Renal cortex interstitium (tissue), 11 donors: Measurements from ENCODE around the gene PINK1. TPM values are rescaled to one million over a fixed set of nuclear protein-coding genes. Genes with fewer than 3 reads are reported as not detected.

Experiments
- DNase-seq, 11 donors: peaks; one replicate each; pipeline ENCODE4 v3.0.0-alpha.2; 2013; ENCODE audit warnings: low read depth in 9 of 11, low spot score in 4 of 11; ENCODE audit errors: extremely low read depth in 1 of 11
- polyA plus RNA-seq, 3 donors: library from polyadenylated mRNA; unstranded; fragments of 120-200 nt; gene quantifications; one replicate each; pipeline ENCODE4 v1.2.1, GENCODE V29; 2013; ENCODE audit not compliant: insufficient read length in 3 of 3

Gene PINK1
- polyA plus RNA-seq, 3 donors: 63.7 to 79.6 (median 69.3) TPM

DNA sequence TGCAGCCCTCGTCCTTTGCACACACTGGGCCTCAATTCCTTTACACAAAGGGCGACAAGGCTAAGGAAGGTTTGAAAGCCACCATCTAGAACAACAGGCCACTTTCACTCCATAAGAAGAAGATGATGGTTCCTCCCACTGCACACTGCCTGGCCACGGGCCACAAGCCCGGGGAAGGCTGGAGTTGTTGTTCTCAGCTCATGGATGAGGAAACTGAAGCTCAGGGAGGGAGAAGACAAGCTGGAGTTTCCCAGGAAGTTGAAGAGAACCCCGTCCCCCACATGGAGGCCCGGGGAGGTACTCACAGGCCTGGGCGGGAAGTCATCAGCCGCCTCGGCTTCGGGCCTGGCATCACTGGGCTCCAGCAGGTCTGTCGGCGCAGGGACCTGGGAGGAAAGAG lies 52.5 kb downstream of the PINK1 start:
- DNase-seq: no peak

DNA sequence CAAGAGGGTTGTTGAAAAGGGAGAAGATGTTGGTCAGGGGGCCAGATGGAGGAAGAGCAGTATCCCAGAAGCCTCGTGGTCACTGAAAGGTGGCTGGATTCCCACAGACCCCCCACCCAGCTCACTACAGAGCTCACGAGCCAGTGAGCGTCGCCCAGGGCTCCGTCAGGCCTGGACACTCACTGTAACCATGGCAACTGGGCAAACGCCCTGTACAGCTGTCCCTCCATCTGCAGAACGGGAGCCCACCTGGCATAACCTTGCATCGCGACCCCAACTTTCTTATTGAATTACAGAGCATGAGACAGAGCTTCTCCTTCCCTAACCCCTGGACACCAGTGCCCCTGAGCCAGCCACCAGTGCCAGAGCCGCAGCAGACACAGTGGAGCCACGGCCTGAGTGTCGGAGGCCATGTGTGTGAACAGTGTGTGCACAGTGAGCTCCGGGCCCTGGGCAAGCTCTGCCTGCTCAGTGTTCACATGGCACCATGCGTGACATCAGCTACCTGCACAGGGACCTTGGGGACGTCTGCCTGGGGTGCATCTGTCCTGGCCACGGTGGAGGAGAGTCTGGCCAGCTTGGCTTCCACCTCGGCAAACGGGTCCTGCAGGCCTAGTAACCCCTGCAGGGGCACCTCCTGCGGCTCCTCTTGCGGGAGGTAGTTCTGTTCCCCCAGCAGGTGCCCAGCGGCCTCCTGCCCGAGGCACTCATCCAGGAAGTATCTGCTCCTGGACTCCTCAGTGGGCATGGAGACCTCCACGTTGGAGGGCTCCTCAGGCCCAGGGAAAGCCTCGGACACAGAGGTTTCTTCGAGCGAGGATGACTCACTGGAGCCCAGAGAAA lies 53.8 kb downstream of the PINK1 start:
- no peak for DNase-seq

DNA sequence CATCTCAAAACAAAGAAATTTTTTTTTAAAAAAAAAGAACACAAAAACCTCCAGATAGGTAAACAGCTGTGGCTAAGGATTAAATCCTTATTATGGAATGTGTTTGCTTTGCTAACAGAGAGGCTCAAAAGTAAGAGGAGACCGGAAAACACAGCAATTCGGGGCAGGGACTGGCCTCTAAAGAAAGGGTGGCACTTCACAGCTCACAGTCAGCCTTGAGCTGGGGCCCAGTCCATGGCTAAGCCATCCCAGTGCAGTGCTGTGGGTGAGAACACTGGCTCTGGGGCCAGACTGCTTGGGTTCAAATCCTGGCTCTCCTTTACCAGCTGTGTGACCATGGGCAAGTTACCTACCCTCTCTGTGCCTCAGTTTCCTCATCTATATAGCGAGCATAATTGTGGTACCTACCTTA lies 56.4 kb downstream of the PINK1 start:
- no peak for DNase-seq

DNA sequence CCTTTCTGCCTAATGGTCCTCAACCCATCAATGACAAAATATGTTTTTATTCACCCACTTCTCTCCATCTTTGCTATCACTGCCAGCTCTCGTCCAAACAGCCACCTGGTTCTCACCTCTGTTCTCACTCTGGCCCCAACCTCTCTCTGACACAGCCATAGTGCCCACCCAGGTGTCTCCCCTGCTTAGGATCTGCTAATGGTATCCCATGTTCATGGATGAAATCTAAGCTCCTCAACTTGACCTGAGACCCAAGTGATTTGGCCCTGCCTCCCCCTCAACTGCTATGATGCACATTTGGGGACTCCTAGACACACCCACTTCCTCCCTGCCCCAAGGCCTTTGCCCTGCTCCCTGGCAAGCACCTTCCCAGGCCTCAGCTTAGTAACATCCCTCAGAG lies 58.6 kb downstream of the PINK1 start:
- DNase-seq: no peak

GRCh38 chr1:20693623-20694022 lies 60.4 kb downstream of the PINK1 start:
- no peak for DNase-seq

DNA sequence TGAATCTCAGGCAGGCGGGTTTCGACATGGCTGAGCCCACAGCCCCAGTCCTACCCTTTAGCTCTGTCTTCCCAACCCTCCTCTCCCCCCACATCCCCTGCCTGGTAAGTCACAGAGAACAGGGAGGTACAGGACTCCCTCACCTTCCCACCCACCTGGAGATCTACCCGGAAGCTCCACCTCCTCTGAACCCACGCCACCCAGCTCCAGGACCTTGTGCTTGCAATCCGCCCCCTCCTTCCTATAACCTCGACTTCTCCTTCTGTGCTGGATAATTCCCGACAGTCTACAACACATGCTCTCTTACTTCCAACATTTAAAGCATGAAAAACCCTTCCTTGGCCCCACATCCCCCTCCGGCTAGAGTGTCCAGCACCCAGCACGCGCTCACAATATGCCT lies 62.3 kb downstream of the PINK1 start:
- no peak for DNase-seq

DNA sequence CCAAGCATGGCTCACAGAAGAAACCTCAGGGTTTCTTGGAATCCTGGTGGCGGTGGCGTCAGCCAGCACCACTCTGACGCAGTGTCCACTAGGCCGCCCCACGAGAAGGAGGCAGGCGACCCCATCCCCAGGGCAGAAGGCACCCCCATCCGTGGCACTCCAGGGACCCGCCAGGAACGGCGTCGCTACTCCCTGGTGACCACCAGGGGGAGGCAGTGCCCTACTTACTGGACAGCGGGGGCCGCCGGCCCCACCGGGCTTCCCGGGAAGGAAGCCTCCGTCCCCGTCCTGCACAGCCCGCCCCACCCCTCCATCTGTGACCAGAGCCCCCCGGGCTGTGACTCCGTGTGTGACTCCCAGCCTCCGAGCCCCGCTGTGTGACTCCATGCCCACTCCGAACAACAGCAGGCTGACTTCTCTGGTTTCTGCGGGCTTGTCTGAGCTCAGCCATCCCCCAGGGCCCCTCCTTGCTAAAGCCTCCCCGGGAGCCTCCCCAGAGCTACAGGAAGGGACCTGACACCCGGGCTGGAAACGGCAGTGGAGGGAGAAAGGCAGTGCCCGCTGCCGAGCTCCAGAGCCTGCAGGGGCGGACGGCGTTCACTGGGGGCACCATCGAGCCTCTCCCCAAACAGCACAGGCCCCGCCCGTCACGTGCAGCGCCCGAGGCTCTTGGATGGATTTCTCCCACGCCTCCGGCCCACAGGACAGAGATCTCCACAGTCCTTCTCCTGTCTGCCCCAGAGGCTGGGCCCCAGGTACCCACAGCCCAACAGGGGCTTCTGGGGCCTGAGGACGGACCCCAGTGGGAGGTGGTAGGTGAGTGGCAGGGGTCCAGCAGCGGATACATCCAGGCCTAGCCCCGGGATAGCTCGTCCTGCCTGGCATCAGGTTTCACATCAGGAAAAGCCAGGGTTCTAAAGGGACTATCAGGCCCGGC lies 63.4 kb downstream of the PINK1 start:
- DNase-seq: peak; percentile 65 to 89 (median 82)

- no peak for DNase-seq
Observed at GRCh38 chr1:20697563-20697962, 64.3 kb downstream of the PINK1 start.

DNA sequence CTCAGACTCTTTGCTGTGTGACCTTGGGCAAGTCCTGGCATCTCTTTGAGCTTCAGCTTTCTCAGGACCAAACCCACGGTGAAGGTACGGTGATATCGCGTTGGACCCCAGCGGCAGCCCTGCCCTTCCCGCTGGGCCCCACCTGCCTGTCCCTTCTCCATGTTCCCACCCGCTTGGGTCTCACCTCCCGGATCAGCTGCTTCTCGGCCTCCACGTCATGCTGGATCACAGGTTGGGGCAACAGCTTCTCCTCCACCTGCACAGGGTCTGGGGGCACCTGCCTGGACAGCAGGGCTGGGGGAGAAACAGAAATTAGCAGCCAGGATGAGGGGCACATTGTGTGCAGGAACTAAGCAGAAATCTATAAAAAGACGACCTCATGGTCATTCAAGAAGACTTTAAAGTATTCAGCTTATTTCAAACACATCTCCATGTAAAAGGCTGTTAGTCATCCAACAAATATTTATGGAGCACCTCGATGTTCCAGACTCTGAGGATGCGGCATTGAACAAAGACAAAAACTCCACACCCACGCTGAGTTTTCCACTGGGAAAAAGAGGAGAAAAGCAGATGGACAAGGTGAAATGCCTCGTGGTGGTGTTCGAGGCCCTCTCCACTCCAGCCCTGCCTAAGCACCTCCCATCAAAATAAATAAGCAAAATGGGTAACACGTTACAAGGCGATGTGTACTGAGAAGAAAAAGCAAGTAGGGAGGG lies 65.1 kb downstream of the PINK1 start:
- no peak for DNase-seq

- no peak for DNase-seq
Observed at GRCh38 chr1:20699558-20699957, 66.3 kb downstream of the PINK1 start.

- DNase-seq: no peak
Observed at GRCh38 chr1:20700636-20701215, 67.5 kb downstream of the PINK1 start.

Other genes with a start within 250 kb of the PINK1 start
- gene CAMK2N1, start 147.2 kb upstream of the PINK1 start, polyA plus RNA-seq: 10 to 100 TPM; 67.5 to 90.2 (median 84.3) TPM
- 10 to 100 TPM; 30.4 to 39.7 (median 34.3) TPM for gene MUL1, start 125.3 kb upstream of the PINK1 start, polyA plus RNA-seq
- 1 to 10 TPM in 2 of 3 donors, under 1 TPM in 1; 0.79 to 2.1 (median 1.6) TPM for gene FAM43B, start 80.9 kb upstream of the PINK1 start, polyA plus RNA-seq
- gene CDA, start 44.4 kb upstream of the PINK1 start, polyA plus RNA-seq: 1 to 10 TPM; 4.5 to 6.1 (median 5.7) TPM
- 100 to 1,000 TPM; 213 to 238 (median 218) TPM for gene DDOST, start 27.9 kb downstream of the PINK1 start, polyA plus RNA-seq
- 1 to 10 TPM; 2.8 to 5.8 (median 3.1) TPM for gene KIF17, start 84.5 kb downstream of the PINK1 start, polyA plus RNA-seq
- 1 to 10 TPM in 2 of 3 donors, under 1 TPM in 1; 0.93 to 1.5 (median 1.4) TPM for gene SH2D5, start 99.2 kb downstream of the PINK1 start, polyA plus RNA-seq
- 100 to 1,000 TPM; 278 to 383 (median 294) TPM for gene HP1BP3, start 153.8 kb downstream of the PINK1 start, polyA plus RNA-seq